Heart left ventricle (tissue), 13 donors: ENCODE data around the gene PDE11A.

Experiments used
- POLR2A ChIP-seq, 2 donors: fragments of 450-650 bp; IDR thresholded peaks; one replicate each; pipeline ENCODE4 v1.6.1; 2017; ENCODE audit warnings: antibody characterized with exemption in 2 of 2, mild to moderate bottlenecking in 2 of 2, moderate library complexity in 2 of 2
- TF ChIP-seq, protein P1 (sequence below), 12 donors: fragments of 200-600 bp; sonication (generic) in 4 of 12; IDR thresholded peaks; one replicate each; pipeline versions ENCODE4 v1.5.0 to v1.8.0; 2018 to 2022; ENCODE audit warnings: antibody characterized with exemption in 12 of 12, mild to moderate bottlenecking in 5 of 12
- donor health status: ischemic (EF 13 %, LVEDD 7.1; RV severe dilation, severe dysfunction).
- donor health status: DM: no; HTN: yes; CAD: no.
- donor health status: DM: no; HTN: no; CAD: no.
- donor health status: ischemic (EF 25% LVEDD 6.9; RV normal size, moderate dysfunction).
- donor health status: ischemic (EF 25% LVEDD 5.7; RV mildly dilated, moderate dysfunction).
- donor health status: ischemic (EF 35%, LVEDD 5.7; RV mildly dilated, moderate dysfunction).
- donor health status: nonischemic (EF 11% LVEDD 7.7; RV severe dilation, severe dysfunction).
- donor health status: DM: yes; HTN: yes; CAD: no.
- donor health status: PGD.
- donor health status: ischemic (EF 29% LVEDD 5.4; RV normal size, mild dysfunction).
- donor health status: nonischemic (EF 23%, LVEDD 6.1; RV moderate dilation, normal function).

DNA sequence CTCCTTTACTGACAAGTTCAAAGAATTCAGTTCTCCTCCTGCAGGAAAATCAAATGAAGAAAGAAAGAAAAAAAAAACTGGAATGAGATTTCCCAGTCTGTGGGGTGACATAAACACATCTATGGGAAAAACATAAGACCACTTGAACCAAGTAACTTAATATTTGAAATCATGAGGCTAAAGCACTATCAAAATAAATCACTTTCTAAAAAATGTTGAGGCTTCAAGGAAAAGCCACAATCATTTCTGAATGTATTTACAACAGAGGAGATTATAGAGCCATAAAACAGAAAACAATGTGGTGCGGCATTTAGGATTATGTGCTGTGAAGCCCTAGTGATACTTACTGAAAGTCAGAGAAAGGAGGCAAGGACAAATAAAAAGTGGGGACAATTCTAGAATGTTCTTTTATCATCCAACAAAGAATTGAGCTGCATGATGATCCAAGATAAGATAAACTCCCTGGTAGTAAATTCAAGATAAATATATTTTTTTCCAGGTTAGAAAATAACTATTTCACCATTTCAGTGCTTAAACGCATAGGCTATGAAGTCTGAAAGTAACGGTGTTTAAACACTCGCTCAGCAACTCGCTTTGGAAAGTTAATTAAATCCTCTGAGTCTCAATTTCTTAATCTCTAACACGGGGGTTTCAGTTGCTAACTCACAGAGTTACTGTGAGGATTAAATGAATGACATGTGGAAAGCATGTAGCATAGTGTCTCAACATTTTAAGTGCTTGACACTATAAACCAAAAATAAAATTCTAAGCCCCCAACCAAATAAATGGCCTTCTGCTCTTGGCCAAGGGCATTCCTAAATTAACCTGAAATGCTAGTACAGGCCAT is 391.5 kb downstream of the PDE11A start:
- TF ChIP-seq, protein P1, sequence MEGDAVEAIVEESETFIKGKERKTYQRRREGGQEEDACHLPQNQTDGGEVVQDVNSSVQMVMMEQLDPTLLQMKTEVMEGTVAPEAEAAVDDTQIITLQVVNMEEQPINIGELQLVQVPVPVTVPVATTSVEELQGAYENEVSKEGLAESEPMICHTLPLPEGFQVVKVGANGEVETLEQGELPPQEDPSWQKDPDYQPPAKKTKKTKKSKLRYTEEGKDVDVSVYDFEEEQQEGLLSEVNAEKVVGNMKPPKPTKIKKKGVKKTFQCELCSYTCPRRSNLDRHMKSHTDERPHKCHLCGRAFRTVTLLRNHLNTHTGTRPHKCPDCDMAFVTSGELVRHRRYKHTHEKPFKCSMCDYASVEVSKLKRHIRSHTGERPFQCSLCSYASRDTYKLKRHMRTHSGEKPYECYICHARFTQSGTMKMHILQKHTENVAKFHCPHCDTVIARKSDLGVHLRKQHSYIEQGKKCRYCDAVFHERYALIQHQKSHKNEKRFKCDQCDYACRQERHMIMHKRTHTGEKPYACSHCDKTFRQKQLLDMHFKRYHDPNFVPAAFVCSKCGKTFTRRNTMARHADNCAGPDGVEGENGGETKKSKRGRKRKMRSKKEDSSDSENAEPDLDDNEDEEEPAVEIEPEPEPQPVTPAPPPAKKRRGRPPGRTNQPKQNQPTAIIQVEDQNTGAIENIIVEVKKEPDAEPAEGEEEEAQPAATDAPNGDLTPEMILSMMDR (IDR thresholded peaks at IDR 0.05), result no peak
- no peak for TF ChIP-seq POLR2A (IDR thresholded peaks at IDR 0.05)
